HEK293T (cell line): ENCODE measurements around the gene ANGEL1.

Experiments used
- CTCF ChIA-PET: fragments of 350-600 bp; formaldehyde crosslinking; extraction: SDS; loops from one replicate; lab custom pipeline; 2021; ENCODE audit warnings: antibody characterized with exemption, inconsistent platforms; lab: Yijun Ruan, JAX
- POLR2A ChIA-PET: fragments of 350-600 bp; formaldehyde crosslinking; extraction: SDS; loops from one replicate; lab custom pipeline; 2020; ENCODE audit warnings: antibody characterized with exemption, inconsistent platforms; lab: Yijun Ruan, JAX
- DNase-seq: peaks from one replicate; pipeline ENCODE4 v3.0.0; 2012; ENCODE audit warnings: mixed read lengths; ENCODE audit errors: extremely low spot score
- ARNT ChIP-seq: fragments of 450-650 bp; IDR thresholded peaks from 2 replicates; pipeline ENCODE4 v1.6.1; 2017; ENCODE audit warnings: mild to moderate bottlenecking
- BHLHE40 ChIP-seq: fragments of 450-650 bp; IDR thresholded peaks from 2 replicates; pipeline ENCODE4 v1.6.1; 2016; ENCODE audit warnings: mild to moderate bottlenecking, moderate library complexity, borderline replicate concordance
- CTBP1 ChIP-seq: fragments of 450-650 bp; IDR thresholded peaks from 2 replicates; pipeline ENCODE4 v1.6.1; 2016; ENCODE audit warnings: borderline replicate concordance
- ELF4 ChIP-seq: fragments of 450-650 bp; IDR thresholded peaks from 2 replicates; pipeline ENCODE4 v1.6.1; 2017; ENCODE audit warnings: antibody characterized with exemption
- FOXA1 ChIP-seq: fragments of 450-650 bp; IDR thresholded peaks from 2 replicates; pipeline ENCODE4 v1.6.1; 2016; ENCODE audit warnings: mild to moderate bottlenecking
- FOXK2 ChIP-seq: fragments of 450-650 bp; IDR thresholded peaks from 2 replicates; pipeline ENCODE4 v1.6.1; 2016; ENCODE audit warnings: mild to moderate bottlenecking
- FOXM1 ChIP-seq: fragments of 450-650 bp; IDR thresholded peaks from 2 replicates; pipeline ENCODE4 v1.6.1; 2017; ENCODE audit warnings: mild to moderate bottlenecking, borderline replicate concordance
- HDGF ChIP-seq: fragments of 450-650 bp; IDR thresholded peaks from 2 replicates; pipeline ENCODE4 v1.6.1; 2017; ENCODE audit warnings: antibody characterized with exemption, borderline replicate concordance
- L3MBTL2 ChIP-seq: fragments of 450-650 bp; conservative IDR thresholded peaks from 2 replicates; pipeline ENCODE4 v1.6.1; 2016; ENCODE audit warnings: mild to moderate bottlenecking
- LEF1 ChIP-seq: fragments of 450-650 bp; IDR thresholded peaks from 2 replicates; pipeline ENCODE4 v1.6.1; 2017; ENCODE audit warnings: mild to moderate bottlenecking, borderline replicate concordance
- NFRKB ChIP-seq: fragments of 450-650 bp; IDR thresholded peaks from 2 replicates; pipeline ENCODE4 v1.6.1; 2016; ENCODE audit warnings: mild to moderate bottlenecking, moderate library complexity
- PKNOX1 ChIP-seq: fragments of 450-650 bp; IDR thresholded peaks from 2 replicates; pipeline ENCODE4 v1.6.1; 2016
- SP1 ChIP-seq: fragments of 450-650 bp; IDR thresholded peaks from 2 replicates; pipeline ENCODE4 v1.6.1; 2017
- SUZ12 ChIP-seq: fragments of 450-650 bp; IDR thresholded peaks from 2 replicates; pipeline ENCODE4 v1.6.1; 2016; ENCODE audit warnings: mild to moderate bottlenecking
- TARDBP ChIP-seq: fragments of 450-650 bp; IDR thresholded peaks from 2 replicates; pipeline ENCODE4 v1.6.1; 2016
- ZNF384 ChIP-seq: fragments of 450-650 bp; IDR thresholded peaks from 2 replicates; pipeline ENCODE4 v1.6.1; 2016

Gene ANGEL1

GRCh38 chr14:76829013-76829365 is 16.3 kb upstream of the ANGEL1 start:
- no peak for TF ChIP-seq ZNF384
- no peak for TF ChIP-seq CTBP1
- TF ChIP-seq LEF1 = no peak
- no peak for TF ChIP-seq TARDBP
- TF ChIP-seq L3MBTL2 = no peak
- TF ChIP-seq ELF4 = no peak
- TF ChIP-seq SP1 = no peak
- TF ChIP-seq SUZ12 = no peak
- no peak for TF ChIP-seq BHLHE40
- no peak for TF ChIP-seq FOXA1
- no peak for TF ChIP-seq NFRKB
- TF ChIP-seq PKNOX1 = no peak
- no peak for TF ChIP-seq FOXK2
- ChIA-PET CTCF (no interaction called here), POLR2A (interaction anchor here (0.9 to 1.2 kb wide), 2 partner anchors 17 to 18 kb away, joined by 3 to 6 read pairs; partner anchors contain the start of gene ANGEL1)
- no peak for DNase-seq

- DNase-seq = no peak
- TF ChIP-seq FOXA1 (no peak), L3MBTL2 (no peak), BHLHE40 (no peak), LEF1 (no peak), NFRKB (no peak), ZNF384 (no peak), TARDBP (no peak), FOXM1 (no peak), SUZ12 (no peak), FOXK2 (no peak), ELF4 (no peak), HDGF (no peak), SP1 (no peak), PKNOX1 (no peak), CTBP1 (no peak), ARNT (no peak)
- ChIA-PET POLR2A (interaction anchor here (0.9 to 1.2 kb wide), 2 partner anchors 16 to 17 kb away, joined by 3 to 6 read pairs; partner anchors contain the start of gene ANGEL1), CTCF (no interaction called here)
Observed at GRCh38 chr14:76828339-76829012, 15.8 kb upstream of the ANGEL1 start.

GRCh38 chr14:76827696-76828296 is 15.1 kb upstream of the ANGEL1 start:
- ChIA-PET CTCF (no interaction called here), POLR2A (interaction anchor here (1.2 kb wide), 1 partner anchor 16 kb away, joined by 6 read pairs; the partner anchor contains the start of gene ANGEL1)
- TF ChIP-seq ELF4 (no peak), FOXA1 (no peak), TARDBP (no peak), SP1 (no peak), PKNOX1 (no peak), FOXK2 (no peak), LEF1 (no peak), HDGF (no peak), BHLHE40 (no peak), FOXM1 (no peak), SUZ12 (no peak), NFRKB (no peak)
- no peak for DNase-seq

GRCh38 chr14:76826122-76826521 is 13.4 kb upstream of the ANGEL1 start, which contains the start of gene LRRC74A:
TSS of gene LRRC74A (plus strand) at chr14:76826408. CDS start at chr14:76826698, 290 bp downstream.
- ChIA-PET POLR2A (interaction anchor here (2.0 kb wide), 1 partner anchor 14 kb away, joined by 8 read pairs; the partner anchor contains the start of gene ANGEL1), CTCF (interaction anchor here (0.6 kb wide), 1 partner anchor 23 kb away, joined by 3 read pairs; no protein-coding TSS in a partner anchor)
- TF ChIP-seq HDGF = no peak
- TF ChIP-seq TARDBP = no peak
- TF ChIP-seq ARNT = no peak
- no peak for TF ChIP-seq FOXA1
- no peak for TF ChIP-seq LEF1
- TF ChIP-seq SP1 = no peak
- TF ChIP-seq FOXM1 = no peak
- no peak for TF ChIP-seq ELF4
- TF ChIP-seq CTBP1 = no peak
- no peak for TF ChIP-seq PKNOX1
- no peak for TF ChIP-seq BHLHE40
- no peak for TF ChIP-seq FOXK2
- no peak for TF ChIP-seq SUZ12
- no peak for DNase-seq

GRCh38 chr14:76820700-76821099 is 8.0 kb upstream of the ANGEL1 start:
- POLR2A ChIA-PET = no interaction called here
- DNase-seq = no peak
- CTCF ChIA-PET = no interaction called here

More at GRCh38 chr14:76820700-76821099, 8.0 kb upstream of the ANGEL1 start:
- no peak for TF ChIP-seq BHLHE40
- no peak for TF ChIP-seq SUZ12
- TF ChIP-seq HDGF = no peak
- TF ChIP-seq ELF4 = no peak
- TF ChIP-seq L3MBTL2 = no peak
- TF ChIP-seq FOXA1 = no peak
- no peak for TF ChIP-seq TARDBP
